Bronchial epithelial cell (primary cell): Measurements from ENCODE around the gene TRABD2B. TPM values are rescaled to one million over a fixed set of nuclear protein-coding genes. Genes with fewer than 3 reads are reported as not detected.

Source experiments
- DNase-seq: peaks from one replicate; pipeline ENCODE4 v3.0.0-alpha.2; 2010; ENCODE audit warnings: low read depth
- FAIRE-seq: peaks from 2 replicates; lab custom pipeline; 2011; peaks lifted over from hg19 to GRCh38; lab: Jason Lieb, UNC
- H3K27me3 ChIP-seq: 2 replicates; pipeline ENCODE4 v1.5.1; 2011; ENCODE audit warnings: low read length; ENCODE audit not compliant: control insufficient read depth, insufficient read depth
- H3K36me3 ChIP-seq: 2 replicates; pipeline ENCODE4 v1.5.1; 2011; ENCODE audit warnings: low read length; ENCODE audit not compliant: control insufficient read depth, insufficient read depth
- H3K4me3 ChIP-seq: 2 replicates; pipeline ENCODE4 v1.5.1; 2011; ENCODE audit warnings: mild to moderate bottlenecking, low read depth, low read length, control low read depth
- CTCF ChIP-seq: IDR thresholded peaks from 2 replicates; pipeline ENCODE4 v1.5.1; 2011; ENCODE audit warnings: mild to moderate bottlenecking, moderate library complexity, low read length, control low read depth, inconsistent platforms; ENCODE audit not compliant: insufficient read depth, severe bottlenecking
- total RNA-seq: library from RNA; depleted of rRNA; stranded (reverse); fragments of >200 nt; gene quantifications from 2 replicates; pipeline ENCODE4 v1.2.1, GENCODE V29; 2014

The TRABD2B gene
- total RNA-seq, 1 donor from 2014 or later: under 0.01 TPM

GRCh38 chr1:47843781-47844557, 153.2 kb downstream of the TRABD2B start:
- no peaks in the 10 kb centered on the region for H3K36me3 ChIP-seq
- H3K4me3 ChIP-seq: no peak overlapping the region
- H3K27me3 ChIP-seq: peaks cover 2% of the 10 kb centered on the region
- no peak for DNase-seq
- TF ChIP-seq CTCF: no peak
- no peak for FAIRE-seq

GRCh38 chr1:47843059-47843458, 154.1 kb downstream of the TRABD2B start:
- no peak overlapping the region for H3K4me3 ChIP-seq
- TF ChIP-seq CTCF: no peak
- FAIRE-seq: no peak
- DNase-seq: no peak
- no peaks in the 10 kb centered on the region for H3K36me3 ChIP-seq
- H3K27me3 ChIP-seq: peaks cover 2% of the 10 kb centered on the region

- H3K36me3 ChIP-seq: no peaks in the 10 kb centered on the region
- TF ChIP-seq CTCF: no peak
- no peak for FAIRE-seq
- peaks cover 2% of the 10 kb centered on the region for H3K27me3 ChIP-seq
- no peak overlapping the region for H3K4me3 ChIP-seq
- no peak for DNase-seq
Measured at GRCh38 chr1:47842228-47842919, 154.8 kb downstream of the TRABD2B start.

- FAIRE-seq: no peak
- no peak for DNase-seq
- Histone ChIP-seq H3K36me3 (no peaks in the 10 kb centered on the region), H3K27me3 (peaks cover 2% of the 10 kb centered on the region), H3K4me3 (no peak overlapping the region)
- TF ChIP-seq CTCF: no peak
Measured at GRCh38 chr1:47841356-47841755, 155.8 kb downstream of the TRABD2B start.

- DNase-seq (no peak), FAIRE-seq (no peak)
- no peak for TF ChIP-seq CTCF
- H3K4me3 ChIP-seq: no peak overlapping the region
- H3K27me3 ChIP-seq: peaks cover 2% of the 10 kb centered on the region
- H3K36me3 ChIP-seq: no peaks in the 10 kb centered on the region
Measured at GRCh38 chr1:47840393-47841190, 156.6 kb downstream of the TRABD2B start.
